ENCODE data around the gene PLSCR4.
"Not testable (repeated sequence)": the region's sequence is repeated elsewhere in the genome, so short reads cannot be mapped to it uniquely, and the experiment has no call there.

Gene PLSCR4

GRCh38 chr3:146250449-146251382 lies at the start of gene PLSCR4:
PLSCR4 (minus strand) TSS chr3:146251105; CDS start chr3:146222071, 29,034 bp downstream.
- DNase-seq = no peak

DNA sequence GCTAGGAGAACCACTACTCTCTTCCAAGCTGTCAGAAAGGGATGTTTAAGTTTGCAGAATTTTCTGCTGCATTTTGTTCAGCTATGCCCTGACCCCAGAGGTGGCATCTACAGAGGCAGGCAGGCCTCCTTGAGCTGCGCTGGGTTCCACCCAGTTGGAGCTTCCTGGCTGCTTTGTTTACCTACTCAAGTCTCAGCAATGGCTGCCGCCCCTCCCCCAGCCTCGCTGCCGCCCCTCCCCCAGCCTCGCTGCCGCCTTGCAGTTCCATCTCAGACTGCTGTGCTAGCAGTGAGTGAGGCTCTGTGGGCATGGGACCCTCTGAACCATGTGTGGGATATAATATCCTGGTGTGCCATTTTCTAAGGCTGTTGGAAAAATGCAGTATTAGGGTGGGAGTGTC lies 42.5 kb upstream of the PLSCR4 start:
- DNase-seq = not testable (repeated sequence)

DNA sequence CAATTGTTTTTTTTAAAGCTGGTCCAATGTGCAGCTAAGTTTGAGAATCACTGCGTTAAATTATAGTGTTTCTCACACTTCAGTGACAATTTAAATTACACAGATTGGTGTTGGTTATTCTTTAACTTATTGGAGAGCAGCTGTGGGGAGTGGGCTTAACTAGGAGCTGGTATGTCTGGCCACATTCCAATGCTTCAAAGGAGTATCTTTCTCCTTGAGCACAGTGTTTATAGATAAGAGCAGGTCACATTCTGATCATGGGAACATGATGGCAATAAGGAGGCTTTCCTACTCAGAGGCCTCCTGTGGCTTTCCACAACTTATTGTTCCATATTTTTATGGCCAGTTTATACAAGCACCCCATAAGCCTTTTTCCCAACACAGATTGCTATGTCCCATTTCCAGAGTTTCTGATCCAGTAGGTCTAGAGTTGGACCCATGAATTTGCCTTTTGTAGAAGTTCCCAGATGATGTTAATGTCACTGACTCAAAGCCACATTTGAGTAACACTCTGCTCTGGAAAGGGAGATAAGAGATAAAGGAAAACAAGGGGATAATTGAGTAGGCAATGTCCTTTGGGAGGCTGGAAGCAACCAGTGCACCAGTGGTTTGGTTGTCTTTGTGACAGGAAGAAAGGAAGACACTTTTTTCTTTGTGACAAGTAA lies 33.0 kb upstream of the PLSCR4 start:
- no peak for DNase-seq

DNA sequence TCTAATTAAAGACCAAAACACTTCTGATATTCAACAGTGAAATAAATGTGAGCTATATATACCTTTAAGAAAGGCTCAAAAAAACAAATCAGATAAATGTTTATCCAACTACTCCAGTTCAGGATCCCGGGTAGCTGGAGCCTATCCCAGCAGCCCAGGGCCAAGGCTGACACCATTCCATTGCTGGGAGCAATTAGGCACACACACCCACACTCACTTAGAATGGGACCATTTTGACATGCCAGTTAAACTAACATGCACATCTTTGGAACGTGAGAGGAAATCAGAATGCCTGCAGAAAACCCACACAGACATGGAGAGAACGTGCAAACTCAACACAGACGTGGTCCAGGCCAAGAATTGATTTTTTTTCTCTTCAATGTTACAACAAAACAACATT lies 30.0 kb upstream of the PLSCR4 start:
- no peak for DNase-seq

DNA sequence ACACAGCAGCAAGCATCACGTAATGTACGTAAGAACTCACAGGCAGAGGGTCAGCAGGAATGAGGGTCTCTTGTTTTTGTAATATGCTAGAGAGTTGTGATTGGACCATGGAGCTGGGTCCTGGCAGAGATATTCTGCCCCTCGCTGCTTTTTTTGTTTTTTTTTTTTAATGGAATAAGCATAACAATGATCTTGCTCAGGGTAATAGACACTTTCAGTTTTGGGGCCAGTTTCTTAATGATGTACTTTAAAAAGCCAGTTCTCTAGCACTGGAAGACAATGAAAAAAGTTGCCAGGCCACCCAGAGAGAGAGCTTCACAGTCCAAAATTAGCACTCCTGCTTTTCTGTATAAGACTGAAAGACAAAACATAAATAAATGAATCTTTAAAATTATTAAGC lies 29.0 kb upstream of the PLSCR4 start:
- no peak for DNase-seq

- no peak for DNase-seq
These were observed 28.1 kb upstream of the PLSCR4 start for GRCh38 chr3:146279013-146279412.

DNA sequence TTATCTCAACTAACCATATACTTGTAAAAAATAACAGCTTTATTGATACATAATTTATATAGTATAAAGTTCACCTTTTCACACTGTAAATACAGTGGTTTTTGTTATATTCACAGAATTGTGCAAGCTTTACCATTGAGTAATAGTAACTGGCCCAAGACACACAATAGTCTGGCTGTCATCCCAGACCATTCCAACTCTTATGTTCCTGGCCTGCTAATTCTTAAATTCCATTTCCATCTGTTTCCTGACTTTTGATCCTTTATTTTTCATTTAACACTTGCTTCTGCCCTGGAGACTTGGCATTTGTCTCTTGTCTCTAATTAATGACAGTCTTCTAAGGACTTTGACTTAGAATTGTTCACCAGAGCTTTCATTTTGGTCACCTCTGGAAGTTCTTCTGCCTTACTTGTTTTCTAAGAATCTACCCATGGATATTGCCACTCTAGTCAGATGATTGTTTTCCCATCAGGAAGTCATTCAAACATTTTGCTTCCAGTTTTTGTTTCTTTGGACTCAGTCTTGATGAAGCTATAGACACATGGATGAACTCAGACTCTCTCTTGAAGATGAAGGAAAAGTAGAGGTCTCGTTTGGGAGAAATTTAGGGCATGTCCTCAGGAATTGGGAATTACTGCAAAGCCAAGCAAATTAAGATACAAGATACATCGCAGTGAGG lies 27.2 kb upstream of the PLSCR4 start:
- DNase-seq = no peak

DNA sequence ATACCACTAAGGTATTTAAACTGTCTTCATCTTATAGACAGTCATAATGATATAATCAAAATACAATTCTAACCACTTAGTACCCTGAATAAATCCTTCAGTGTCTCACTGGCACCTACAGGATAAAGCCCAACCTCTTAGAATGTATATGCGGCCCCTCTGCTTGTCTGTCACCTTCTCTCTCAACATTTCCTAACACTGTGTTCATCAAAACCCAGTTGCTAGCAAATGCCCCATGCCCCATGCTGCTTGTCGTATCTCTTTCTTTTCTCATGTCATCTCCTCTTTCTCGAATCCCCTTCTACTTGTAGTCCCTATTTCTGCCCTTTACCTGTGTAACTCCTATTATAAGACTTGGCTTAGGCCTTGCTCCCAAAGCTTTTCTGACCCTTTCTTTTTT lies 24.6 kb upstream of the PLSCR4 start:
- no peak for DNase-seq

DNA sequence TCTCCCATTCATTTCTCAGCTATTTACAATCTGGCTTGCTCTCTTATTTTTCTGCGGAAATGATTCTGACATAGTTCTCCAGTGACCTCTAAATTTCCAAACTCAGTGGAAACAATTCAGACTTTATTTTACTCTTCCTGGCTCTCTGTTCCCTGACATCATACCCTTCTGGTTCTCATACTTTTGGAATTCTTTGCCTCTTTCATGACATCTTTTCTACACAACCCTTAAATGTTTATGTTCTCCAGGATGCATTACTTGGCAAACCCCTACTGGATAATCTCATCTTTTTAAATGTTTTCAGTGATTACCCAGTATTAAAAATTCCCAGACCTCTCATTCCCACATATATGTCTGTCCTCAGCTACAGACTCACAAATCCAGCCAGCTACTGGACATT lies 23.9 kb upstream of the PLSCR4 start:
- DNase-seq = no peak

GRCh38 chr3:146273721-146274407 lies 23.0 kb upstream of the PLSCR4 start:
- no peak for DNase-seq

GRCh38 chr3:146271180-146271579 lies 20.3 kb upstream of the PLSCR4 start:
- no peak for DNase-seq

GRCh38 chr3:146269271-146269670 lies 18.4 kb upstream of the PLSCR4 start:
- DNase-seq = no peak

GRCh38 chr3:146268535-146269219 lies 17.8 kb upstream of the PLSCR4 start:
- no peak for DNase-seq

GRCh38 chr3:146265720-146266119 lies 14.8 kb upstream of the PLSCR4 start:
- DNase-seq = no peak

DNA sequence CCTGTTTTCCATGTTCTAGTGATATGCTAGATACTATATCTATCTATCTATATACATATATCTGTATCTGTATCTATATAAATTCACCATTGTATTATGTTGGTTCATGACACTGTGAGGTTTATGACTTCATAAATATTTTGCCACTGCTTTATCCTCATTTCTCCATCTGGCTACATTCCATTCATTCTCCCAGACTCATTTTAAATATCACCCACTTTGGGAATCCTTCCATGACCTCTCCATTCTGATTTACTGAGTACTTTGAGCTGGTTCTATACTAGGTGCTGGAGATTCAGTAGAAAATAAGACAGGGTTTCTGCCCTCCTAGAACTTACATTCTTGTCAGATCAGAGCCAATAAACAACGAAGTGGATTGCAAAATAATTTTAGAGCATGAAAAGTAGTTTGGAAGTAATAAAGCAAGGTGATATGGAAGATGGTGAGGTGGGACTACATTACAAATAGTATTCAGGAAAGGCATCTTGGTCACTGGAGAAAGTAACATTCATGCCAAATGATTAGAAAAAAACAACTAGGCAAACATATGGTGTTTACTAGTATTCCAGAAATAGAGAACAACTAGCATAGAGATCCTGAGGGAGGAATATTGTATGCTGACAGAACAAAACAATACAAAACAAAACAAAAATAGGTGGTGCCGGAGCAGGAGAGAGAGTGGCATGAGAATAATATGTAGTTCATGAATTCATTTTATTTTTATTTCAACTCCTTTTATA lies 11.6 kb upstream of the PLSCR4 start:
- DNase-seq = no peak

DNA sequence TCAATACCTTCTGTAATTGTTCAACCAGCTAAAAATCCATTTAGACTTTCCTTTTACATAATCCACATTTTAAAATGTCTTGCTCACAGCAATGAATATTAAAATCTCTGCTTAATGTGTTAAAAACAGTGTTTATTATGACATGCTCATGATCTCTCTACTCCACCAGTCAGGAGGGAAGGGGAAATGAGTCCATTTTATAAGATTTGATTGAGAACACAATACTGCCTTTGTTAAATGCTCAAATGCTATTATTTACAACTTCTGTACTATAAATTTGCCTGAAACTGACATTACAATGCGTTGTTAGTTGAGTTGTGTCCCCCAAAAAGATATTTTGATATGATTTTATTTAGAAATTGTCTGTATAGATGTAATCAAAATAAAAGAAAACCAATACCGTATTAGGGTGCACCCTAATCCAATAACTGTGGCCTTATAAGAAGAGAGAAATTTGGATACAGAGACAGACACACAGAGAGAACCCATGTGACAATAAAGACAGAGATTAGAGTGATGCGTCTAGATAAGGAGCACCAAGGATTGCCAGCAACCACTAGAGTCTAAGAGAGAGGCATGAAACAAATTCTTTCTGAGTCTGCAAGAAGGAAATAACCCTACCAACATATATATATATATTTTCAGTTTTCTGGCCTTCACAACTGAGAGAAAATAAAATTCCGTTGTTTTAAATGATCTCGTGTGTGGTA lies 9.1 kb upstream of the PLSCR4 start:
- no peak for DNase-seq

DNA sequence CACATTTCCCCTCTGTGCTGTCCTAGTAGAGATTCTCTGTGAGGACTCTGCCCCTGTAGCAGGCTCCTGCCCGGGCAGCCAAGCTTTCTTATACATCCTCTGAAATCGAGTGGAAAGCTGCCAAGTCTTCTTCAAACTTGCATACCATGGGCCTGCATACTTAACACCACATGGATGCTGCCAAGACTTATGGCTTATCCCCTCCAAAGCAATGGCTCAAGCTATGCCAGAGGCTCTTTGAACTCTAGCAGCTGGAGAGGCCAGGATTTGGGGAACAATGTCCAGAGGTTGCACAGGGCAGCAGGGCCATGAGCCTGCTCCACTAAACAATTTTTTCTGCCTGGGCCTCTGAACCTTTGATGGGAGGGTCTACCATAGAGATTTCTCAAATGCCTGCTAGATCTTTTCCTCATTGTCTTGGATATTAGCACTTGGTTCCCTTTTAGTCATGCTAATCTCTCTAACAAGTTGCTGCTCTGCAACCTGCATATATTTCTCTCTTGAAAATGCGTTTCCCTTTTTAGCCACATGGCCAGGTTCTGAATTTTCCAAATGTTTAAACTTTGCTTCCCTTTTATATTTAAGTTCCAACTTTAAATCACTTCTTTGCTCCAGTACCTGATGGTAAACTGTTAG lies 6.1 kb upstream of the PLSCR4 start:
- DNase-seq = no peak

DNA sequence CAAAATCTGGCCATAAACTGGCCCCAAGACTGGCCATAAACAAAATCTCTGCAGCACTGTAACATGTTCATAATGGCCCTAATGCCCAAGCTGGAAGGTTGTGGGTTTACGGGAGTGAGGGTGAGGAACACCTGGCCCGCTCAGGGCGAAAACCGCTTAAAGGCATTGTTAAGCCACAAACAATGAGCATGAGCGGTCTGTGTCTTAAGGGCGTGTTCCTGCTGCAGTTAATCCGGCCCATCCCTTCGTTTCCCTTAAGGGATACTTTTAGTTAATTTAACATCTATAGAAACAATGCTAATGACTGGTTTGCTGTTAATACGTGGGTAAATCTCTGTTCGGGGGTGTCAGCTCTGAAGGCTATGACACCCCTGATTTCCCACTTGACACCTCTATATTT lies 1.5 kb upstream of the PLSCR4 start:
- DNase-seq = not testable (repeated sequence)

- no peak for DNase-seq
These were observed 984 bp downstream of the PLSCR4 start for GRCh38 chr3:146249921-146250320.

DNA sequence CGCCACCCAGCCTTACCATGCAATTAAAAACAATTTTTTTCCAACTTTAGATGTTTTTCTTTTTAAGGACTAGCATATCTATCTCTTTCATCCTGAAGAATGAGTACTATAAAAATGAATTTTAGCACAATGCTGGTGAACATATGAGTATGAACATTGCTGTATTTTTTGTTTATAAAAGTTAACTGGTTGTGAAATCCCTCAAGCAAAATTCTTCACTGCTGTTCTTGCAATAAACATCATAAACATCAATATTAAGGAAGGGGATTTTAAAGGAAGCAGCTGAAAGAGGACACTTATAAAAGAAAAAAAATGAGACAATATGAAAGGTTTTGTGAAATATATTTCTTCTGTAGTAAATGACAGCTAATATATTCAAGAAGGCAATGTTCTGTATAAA lies 3.0 kb downstream of the PLSCR4 start:
- no peak for DNase-seq

DNA sequence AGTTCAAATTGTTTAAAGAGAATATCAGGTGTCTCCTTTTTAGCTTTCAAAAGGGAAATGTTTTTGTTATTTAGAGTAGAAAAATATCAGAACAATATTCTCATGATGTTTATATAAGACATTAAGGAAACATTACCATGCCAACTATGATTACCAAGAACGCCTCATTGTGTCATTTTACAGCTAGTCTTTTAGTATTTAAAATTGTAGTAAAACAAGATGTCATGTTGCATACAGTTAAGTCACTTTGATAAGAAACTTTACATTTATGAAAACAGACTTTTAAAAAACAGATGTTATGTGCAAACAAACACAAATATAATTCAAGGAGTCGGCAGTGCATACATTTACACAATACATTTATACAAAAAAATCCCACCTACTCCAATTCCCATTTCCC lies 4.4 kb downstream of the PLSCR4 start:
- DNase-seq = no peak

Data from stimulated activated CD4-positive, alpha-beta T cell treated with anti-CD3 and anti-CD28 coated beads, Interleukin-12 subunit alpha, Interleukin-12 subunit beta, amount 100 ng/mL, for 4 hours (primary cell).